Measurements from ENCODE around the gene MAP3K15.

Gene MAP3K15

DNA sequence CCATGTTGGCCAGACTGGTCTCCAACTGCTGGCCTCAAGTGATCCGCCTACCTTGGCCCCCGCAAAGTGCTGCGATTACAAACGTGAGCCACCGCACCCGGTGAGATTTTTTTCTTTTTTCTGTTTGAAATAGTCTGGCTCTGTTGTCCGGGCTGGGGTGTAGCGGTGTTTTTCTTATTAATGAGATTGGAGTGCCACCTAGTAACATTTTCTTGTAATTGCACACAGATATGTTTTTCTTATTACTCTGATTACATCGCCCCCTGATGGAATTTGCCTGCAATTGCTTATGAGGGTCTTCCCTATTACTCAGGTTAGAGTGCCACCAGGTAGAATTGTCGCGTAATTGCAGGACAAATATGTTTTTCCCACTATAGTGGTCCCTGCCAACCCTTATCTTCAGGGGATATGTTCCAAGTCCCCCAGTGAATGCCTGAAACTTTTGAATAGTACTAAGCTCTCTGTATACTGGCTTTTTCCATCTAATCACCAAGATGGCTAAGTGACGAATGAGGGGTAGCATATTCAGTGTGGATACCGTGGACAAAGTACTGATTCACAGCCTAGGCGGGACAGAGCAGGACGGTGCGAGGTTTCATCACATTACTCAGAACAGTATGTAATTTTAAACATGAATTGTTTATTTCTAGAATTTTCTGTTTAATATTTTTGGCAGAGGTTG is 180.2 kb downstream of the MAP3K15 start:
- Histone ChIP-seq H3K36me3 (ENCODE audit: insufficient read depth, low read length) (no peaks in the 10 kb centered on the region), H3K4me1 (ENCODE audit: insufficient read depth, low read length) (no peaks in the 10 kb centered on the region), H3K9ac (ENCODE audit: low read depth, low read length) (no peak overlapping the region), H3K9me3 (ENCODE audit: control insufficient read depth, insufficient read depth, low read length) (peaks cover 28% of the 10 kb centered on the region)

DNA sequence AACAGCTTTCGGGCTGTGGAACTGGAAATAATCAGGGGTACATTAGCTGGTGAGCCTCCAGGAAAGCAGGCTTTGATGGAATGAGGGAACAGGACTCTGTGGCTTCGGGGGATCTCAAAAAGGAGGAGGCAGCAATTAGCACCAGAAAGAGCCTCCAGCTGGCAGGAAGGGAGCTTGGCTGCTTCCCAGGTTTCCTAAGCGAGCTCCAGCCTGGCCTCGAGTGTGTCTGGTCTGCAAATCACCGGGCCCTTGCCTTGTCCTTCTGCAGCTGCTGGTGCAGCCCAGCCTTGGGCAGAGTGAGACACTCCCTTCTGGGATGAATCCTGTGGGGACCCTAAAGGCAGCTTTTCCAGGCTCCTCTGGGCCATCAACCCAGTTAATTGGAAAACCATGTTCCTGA is 182.3 kb downstream of the MAP3K15 start:
- no peaks in the 10 kb centered on the region for H3K36me3 ChIP-seq (ENCODE audit: insufficient read depth, low read length)
- H3K9me3 ChIP-seq (ENCODE audit: control insufficient read depth, insufficient read depth, low read length) = peaks cover 28% of the 10 kb centered on the region
- no peaks in the 10 kb centered on the region for H3K4me1 ChIP-seq (ENCODE audit: insufficient read depth, low read length)
- H3K9ac ChIP-seq (ENCODE audit: low read depth, low read length) = no peak overlapping the region

DNA sequence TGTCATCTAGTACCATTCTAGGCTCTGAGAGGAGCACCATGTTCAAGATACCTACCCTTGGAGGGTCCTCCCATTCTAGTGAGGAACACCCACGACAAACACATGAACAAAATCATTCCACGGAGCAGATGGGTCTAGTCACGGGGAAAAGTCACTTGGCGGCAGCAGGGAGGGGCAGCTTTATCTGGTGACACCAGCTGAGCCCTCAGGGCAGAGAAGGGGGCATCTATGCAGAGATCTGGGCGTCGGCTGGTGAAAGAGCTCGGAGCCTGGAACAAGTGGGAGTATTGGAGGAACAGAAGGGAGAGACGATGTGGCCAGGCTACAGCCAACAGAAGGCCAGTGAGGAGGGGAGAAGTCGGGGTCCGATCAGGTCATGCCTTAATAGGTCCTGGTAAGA is 183.5 kb downstream of the MAP3K15 start:
- Histone ChIP-seq H3K9ac (ENCODE audit: low read depth, low read length) (no peak overlapping the region), H3K4me1 (ENCODE audit: insufficient read depth, low read length) (no peaks in the 10 kb centered on the region), H3K9me3 (ENCODE audit: control insufficient read depth, insufficient read depth, low read length) (peaks cover 25% of the 10 kb centered on the region), H3K36me3 (ENCODE audit: insufficient read depth, low read length) (no peaks in the 10 kb centered on the region)

DNA sequence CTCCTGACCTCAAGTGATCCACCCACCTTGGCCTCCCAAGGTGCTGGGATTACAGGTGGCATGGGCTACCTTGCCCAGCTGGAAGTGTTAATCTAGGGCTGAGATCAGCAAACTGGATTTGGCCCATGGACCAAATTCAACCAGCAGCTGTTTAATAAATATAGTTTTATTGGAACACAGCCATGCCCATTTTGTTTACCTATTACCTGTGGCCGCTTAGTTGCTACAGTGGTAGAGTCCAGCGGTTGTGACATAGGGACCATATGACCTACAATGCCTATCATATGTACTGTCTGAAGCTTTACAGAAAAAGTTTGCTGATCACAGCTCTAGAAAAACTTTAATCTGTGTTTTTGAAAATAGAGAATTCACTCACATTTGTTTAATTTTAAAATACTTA is 188.7 kb downstream of the MAP3K15 start:
- H3K9ac ChIP-seq (ENCODE audit: low read depth, low read length) = no peak overlapping the region
- H3K4me1 ChIP-seq (ENCODE audit: insufficient read depth, low read length) = no peaks in the 10 kb centered on the region
- H3K36me3 ChIP-seq (ENCODE audit: insufficient read depth, low read length) = no peaks in the 10 kb centered on the region
- no peaks in the 10 kb centered on the region for H3K9me3 ChIP-seq (ENCODE audit: control insufficient read depth, insufficient read depth, low read length)
